Activated T-cell treated with anti-CD3 and anti-CD28 coated beads, Interleukin-2, amount 50 U/mL, for 48 hours (primary cell): ENCODE measurements around the gene ZNF333.
"Not testable (repeated sequence)": the region's sequence is repeated elsewhere in the genome, so short reads cannot be mapped to it uniquely, and the experiment has no call there.

ENCODE experiments used
- DNase-seq, 2 experiments: peaks; one replicate each; pipeline ENCODE4 v3.0.0-alpha.2; 2020

ZNF333 gene

GRCh38 chr19:14700711-14701375, 11.0 kb downstream of the ZNF333 start:
- DNase-seq, result no peak

DNA sequence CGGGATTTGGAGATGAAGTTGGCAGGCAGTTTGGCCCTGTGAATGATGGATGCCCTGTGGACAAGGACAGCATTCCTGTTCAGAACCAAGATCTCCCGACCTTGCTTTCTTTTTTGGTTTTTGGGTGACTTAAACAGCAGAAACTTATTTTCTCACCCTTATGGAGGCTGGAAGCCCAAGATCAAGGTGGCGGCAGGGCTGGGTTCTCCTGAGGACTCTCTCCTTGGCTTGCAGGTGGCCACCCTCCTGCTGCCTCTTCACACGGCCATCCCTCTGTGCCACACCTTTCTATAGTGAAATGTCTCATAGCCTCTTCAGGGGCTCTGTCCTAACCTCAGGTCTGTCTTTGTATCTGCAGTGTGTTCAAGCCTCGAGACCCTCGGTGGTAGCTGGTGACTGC, 14.0 kb downstream of the ZNF333 start:
- DNase-seq, result no peak

DNA sequence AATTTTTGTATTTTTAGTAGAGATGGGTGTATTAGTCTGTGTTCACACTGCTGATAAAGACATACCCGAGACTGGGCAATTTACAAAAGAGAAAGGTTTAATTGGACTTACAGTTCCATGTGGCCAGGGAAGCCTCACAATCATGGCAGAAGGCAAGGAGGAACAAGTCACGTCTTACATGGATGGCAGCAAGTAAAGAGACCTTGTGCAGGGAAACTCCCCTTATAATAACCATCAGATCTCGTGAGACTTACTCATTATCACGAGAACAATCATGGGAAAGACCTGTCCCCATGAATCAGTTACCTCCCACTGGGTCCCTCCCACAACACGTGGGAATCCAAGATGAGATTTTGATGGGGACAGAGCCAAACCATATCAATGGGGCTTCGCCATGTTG, 14.6 kb downstream of the ZNF333 start:
- DNase-seq, result no peak

DNA sequence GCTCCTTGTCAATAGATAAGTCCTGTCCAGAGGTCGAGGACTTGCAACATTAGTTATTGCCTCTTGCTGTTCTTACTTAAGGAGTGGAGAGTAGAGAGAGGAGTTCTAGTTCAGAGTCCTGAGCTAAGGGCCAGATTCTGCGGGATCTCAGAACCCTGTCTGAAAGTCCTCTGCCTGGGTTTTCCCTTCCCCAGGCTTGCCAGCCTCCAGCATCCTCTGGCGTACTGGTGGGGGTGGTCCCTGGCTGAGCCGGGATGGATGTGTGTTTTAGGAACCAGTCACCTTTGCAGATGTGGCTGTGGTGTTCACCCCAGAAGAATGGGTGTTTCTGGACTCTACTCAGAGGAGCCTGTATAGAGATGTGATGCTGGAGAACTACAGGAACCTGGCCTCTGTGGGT, 26.0 kb downstream of the ZNF333 start:
- DNase-seq, result no peak

DNA sequence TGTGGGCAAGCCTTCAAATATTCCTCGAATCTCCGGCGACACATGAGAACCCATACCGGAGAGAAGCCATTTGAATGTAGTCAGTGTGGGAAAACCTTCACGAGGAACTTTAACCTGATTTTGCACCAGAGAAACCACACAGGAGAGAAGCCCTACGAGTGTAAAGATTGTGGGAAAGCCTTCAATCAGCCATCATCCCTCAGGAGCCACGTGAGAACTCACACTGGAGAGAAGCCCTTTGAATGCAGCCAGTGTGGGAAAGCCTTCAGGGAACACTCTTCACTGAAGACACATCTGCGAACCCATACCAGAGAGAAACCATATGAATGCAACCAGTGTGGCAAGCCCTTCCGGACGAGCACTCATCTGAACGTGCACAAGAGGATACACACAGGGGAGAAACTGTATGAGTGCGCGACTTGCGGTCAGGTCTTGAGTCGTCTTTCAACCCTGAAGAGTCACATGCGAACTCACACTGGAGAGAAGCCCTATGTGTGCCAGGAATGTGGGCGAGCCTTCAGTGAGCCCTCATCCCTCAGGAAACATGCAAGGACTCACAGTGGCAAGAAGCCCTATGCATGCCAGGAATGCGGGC, 28.8 kb downstream of the ZNF333 start:
- DNase-seq, result no peak

DNA sequence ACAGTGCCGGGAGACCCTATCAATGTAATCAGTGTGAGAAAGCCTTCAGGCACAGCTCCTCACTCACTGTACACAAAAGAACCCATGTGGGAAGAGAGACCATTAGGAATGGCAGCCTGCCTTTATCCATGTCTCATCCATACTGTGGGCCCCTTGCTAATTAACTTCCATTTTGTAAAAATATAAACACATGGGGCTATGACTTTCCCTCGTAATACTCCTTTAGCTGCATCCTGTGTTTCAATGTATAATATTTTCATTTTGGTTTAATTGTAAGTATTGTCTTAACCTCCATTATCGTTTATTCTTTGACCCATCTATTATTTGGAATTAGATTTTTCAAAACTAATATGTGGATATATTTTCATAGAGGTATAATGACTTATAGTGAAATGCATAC, 29.3 kb downstream of the ZNF333 start:
- no peak for DNase-seq

DNA sequence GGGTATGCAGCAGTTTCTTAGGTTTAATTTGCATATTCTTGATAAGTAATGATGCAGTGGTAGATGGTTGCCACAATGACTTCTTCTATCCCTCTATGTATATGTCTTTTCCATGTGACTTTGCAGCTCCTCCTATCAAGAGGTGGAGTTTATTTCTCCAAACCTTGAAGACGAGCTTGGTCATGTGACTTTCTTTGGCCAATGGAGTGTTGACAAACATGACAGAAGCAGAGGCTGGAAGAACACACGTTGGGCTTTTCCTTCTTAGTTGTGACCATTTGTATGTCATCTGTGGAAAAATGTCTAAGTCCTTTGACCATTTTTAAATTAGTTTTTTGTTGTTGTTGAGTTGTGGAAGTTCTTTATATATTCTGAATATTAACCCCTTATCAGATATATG, 32.3 kb downstream of the ZNF333 start:
- no peak for DNase-seq

DNA sequence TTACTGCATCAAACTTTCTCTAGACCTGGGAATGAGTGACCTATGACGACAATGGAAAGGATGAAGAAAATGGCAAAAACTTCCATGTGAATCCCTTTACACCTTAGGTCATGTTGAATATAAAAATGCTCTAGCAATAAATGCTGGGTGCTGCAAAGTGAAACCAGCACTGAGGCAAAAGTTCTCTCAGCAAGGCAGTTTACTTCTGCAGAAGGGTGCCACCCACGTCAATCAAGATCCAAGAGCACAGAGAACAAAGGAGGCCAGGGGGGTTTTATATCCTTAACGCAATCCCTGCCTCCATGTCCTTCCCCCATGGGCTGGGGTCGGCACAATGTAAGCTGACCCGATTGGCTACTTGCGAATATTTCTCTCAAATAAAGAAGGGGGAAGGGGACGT, 38.7 kb downstream of the ZNF333 start:
- no peak for DNase-seq

DNA sequence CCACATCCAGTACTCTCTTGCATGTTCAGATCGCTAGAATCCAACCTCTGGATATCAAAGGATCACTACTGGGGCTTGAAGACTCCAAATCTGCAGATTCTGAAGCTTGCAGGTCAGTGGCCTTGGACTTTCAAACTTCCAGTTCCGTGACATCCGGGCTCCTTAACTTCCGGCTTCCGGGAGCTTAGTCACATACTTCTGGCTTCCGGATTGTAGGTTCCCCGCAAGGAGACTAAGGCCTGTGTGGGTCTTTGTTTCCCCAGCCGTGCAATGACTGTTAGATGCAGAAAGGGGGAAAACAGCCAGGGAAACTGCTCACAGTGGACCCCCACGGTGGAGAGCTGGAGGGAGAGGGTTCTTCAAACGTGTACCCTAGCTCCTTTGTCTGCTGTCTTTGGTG, 41.4 kb downstream of the ZNF333 start:
- no peak for DNase-seq

- no peak for DNase-seq
Measured at GRCh38 chr19:14732510-14732909, 42.7 kb downstream of the ZNF333 start.

DNA sequence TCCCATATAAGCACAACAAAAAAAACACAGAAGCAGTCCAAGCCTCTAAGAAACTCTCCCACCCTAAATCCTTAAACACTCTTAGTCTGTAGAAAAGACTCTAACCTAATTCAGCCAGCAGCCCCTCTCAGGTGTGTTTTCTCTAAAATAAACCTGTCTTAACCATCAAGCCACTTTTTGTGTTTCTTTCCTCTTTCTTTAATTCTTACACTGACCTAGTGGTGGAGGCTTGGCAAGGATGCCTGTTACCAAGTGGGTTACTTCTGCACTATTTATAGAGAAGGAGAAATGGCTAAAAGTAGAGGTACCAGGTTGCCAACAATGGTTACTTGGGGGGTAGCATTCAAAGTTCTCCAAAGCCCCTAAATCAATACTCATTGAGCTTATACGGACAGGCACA, 43.7 kb downstream of the ZNF333 start:
- DNase-seq, result no peak

DNA sequence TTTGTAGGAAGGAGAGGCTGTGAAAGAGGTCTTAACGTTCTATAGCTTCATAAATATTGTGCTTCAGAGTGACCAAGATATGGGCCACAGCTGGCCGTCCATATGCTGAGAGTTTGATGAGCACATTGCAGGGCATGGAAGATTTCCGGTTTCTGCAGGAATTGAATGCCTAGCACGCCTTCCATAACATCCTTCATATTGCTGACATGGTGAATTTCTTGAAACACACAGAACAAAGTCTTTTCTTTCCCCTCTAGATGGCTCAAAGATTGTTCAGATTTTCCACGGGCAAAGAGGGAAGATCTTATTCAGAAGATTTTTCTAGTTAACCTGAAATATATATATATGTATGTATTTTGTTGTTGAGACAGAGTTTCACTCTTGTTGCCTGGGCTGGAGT, 46.1 kb downstream of the ZNF333 start:
- DNase-seq, result no peak

DNA sequence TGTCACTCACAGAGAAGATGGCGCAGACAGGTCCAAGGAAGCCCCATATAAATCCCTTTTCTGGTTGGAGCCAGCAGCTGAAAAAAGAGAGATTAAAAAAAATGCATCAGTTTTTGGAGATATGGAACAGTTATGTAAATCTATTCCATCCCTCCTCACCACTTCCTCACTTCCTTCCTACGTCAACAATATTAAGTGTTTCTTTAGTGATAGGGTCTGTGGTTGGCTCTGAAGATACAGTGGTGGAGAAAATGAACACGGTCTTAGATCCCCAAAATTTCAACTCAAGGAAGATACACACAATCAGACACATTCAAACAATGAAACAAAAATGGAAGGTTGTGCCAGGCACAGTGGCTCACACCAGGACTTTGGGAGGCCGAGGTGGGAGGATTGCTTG, 57.0 kb downstream of the ZNF333 start:
- no peak for DNase-seq

- DNase-seq, result no peak
Measured at GRCh38 chr19:14748601-14749000, 58.8 kb downstream of the ZNF333 start.

DNA sequence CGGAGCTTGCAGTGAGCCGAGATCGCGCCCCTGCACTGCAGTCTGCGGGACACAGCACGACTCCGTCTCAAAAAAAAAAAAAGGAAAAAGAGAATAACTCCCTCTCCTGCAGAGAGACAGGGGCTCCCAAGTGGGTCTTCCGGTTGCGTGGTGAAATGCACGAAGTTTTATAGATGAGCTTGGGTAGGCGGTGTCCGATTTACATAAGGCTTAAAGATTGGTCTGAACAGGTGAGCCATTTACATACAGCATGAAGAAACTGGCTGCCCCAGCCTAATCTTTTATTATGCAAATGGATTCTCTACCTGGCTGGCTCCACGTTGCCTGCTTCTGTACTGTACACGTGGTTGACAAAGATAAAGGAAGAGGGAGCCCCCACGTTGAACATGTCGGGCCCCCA, 69.0 kb downstream of the ZNF333 start:
- no peak for DNase-seq

- no peak for DNase-seq
Measured at GRCh38 chr19:14761607-14762006, 71.8 kb downstream of the ZNF333 start.

DNA sequence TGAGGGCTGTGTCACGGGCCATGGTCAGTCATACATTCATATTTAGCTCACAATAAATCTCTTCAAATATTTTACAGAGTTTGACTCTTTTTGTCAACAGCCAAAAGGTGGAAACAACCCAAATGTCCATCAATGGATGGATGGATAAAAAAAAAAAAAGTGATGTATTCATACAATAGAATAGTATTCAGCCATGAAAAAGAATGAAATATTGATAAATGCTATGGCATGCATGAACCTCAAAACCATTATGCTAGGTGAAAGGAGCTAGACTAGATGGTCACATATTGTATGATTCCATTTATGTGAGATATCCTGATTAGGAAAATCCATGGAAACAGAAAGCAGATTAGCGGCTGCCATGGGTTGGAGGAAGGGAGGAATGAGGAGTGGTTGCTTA, 72.3 kb downstream of the ZNF333 start:
- DNase-seq, result no peak

DNA sequence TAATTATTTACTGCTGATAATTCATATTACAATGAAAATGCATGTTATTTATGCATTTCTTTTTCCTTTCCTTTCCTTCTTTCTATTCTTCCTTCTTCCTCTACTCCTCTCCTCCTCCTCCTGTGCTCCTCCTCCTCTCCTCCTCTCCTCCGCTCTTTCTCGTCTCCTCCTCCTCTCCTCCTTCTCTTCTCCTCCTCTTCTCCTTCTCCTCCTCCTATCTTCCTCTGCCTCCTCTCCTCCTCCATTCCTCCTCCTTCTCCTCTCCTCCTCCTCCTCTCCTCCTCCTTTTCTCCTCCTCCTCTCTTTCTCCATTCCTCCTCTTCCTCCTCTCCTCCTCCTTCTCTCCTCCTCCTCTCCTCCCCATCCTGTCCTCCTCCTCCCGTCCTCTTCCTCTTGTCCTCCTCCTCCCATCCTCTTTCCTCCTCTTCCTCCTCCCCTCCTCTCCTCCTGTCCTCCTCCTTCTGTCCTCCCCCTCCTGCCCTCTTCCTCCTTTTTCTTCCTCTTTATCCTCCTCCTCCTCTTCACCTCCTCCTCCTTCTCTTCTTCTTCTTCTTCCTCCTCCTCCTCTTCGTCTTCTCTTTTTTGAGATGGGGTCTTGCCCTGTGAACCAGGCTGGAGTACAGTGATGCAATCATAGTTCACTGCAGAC, 73.8 kb downstream of the ZNF333 start:
- DNase-seq, result no peak

DNA sequence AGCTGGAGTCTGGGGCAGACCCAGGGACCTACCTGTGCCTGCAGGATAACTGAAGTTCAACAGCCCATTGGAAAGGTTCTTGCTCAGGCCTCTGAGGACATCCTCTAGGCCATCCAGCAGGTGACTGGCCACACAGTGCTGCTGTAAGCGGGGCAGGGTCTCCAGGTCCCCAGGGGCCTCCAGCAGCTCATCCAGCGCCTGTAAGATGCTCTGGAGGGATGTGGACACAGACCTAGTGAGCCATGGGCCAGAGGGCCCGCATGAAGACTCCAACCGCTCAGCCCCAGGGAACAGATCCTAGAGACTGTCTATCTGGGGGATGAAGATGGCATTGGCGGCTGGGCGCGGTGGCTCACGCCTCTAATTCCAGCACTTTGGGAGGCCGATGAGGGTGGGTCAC, 74.6 kb downstream of the ZNF333 start:
- DNase-seq, result no peak

DNA sequence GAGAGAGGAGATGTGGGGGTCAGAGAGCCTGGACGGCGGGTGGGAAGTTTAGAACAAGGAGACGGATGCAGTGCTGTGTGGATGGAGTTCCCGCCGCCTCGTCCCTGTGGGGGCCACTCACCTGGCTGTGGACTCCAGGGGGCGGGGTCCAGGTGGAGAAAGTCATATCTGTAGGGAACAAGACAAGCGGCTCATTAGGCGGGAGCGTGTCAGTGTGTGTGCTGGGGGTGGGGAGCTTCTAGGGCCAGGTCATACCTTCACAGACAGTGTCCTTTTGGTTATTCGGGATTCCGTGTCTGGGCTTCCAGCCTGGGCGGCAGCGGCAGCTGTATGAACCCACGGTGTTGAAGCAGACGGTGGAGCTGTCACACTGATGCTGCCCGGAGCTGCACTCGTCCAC, 75.6 kb downstream of the ZNF333 start:
- not testable (repeated sequence) for DNase-seq

- DNase-seq, result not testable (repeated sequence)
Measured at GRCh38 chr19:14765841-14766240, 76.0 kb downstream of the ZNF333 start.

DNA sequence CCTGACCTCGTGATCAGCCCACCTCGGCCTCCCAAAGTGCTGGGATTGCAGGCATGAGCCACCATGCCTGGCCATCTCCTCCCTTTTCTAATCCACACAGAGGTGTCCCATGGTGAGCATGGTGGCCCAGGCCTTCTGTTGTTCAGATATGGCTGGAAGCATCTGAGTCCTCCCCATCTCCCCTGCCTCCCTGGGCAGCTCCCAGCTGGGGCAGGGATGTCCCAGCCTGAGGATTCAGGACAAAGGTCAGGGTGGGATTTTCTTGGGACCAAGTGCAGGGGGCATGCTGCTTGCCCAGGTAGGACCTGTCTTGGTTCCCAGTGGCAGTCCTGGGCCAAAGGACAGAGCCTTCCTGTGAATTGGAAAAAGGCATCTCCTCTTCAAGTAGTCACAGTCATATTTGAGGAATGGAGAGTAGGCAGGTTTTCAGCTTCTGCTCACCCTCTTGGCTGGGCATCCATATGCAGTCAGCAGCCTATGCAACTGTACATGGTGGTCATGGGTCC, 77.7 kb downstream of the ZNF333 start:
- no peak for DNase-seq

- no peak for DNase-seq
Measured at GRCh38 chr19:14768001-14768400, 78.2 kb downstream of the ZNF333 start.

DNA sequence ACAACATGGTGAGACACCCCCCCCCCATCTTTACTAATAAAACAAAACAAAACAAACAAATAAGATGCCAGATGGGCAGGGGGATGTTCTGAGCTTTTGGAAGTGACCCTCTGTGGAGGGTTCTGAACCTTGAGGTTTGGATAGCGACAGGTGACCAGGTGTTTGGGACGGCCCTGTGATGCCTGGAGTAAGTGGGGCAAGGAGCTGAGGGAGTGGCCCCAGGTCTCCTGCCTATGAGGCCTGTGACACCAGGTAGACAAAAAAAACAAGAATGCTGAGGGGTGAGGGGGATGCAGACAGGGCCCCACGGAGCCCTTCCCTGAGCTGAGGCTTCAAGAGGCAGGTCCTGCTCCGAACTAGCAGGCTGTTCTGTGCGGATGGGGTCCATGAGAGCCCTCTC, 79.4 kb downstream of the ZNF333 start:
- DNase-seq, result no peak

- no peak for DNase-seq
Measured at GRCh38 chr19:14770136-14770535, 80.3 kb downstream of the ZNF333 start.
